Stomach (tissue), 9 donors: ENCODE results near the gene NR3C1. TPM values are rescaled to one million over a fixed set of nuclear protein-coding genes. Genes with fewer than 3 reads are reported as not detected.

Experiments used
- DNase-seq, 2 donors: peaks; one replicate each; pipeline versions ENCODE4 v3.0.0 to v3.0.0-alpha.2; 2013 to 2019
- H3K27ac ChIP-seq, 5 donors: fragments of 200-600 bp in 4 of 5; sonication (generic) in 4 of 5; one replicate each; pipeline ENCODE4 v1.5.1; 2013 to 2019; ENCODE audit warnings: mild to moderate bottlenecking in 1 of 5, moderate library complexity in 1 of 5
- H3K27me3 ChIP-seq, 3 donors: fragments of 200-600 bp; sonication (generic); one replicate each; pipeline ENCODE4 v1.5.1; 2017 to 2019; ENCODE audit warnings: mixed run types in 1 of 3
- H3K36me3 ChIP-seq, 4 donors: fragments of 200-600 bp; sonication (generic); 1 replicate in 3 of 4; 2 replicates in 1 of 4; pipeline ENCODE4 v1.5.1; 2016 to 2019
- H3K4me1 ChIP-seq, 4 donors: fragments of 200-600 bp; sonication (generic); one replicate each; pipeline ENCODE4 v1.5.1; 2016 to 2019
- H3K4me3 ChIP-seq, 4 donors: fragments of 200-600 bp; sonication (generic) in 3 of 4; one replicate each; pipeline ENCODE4 v1.5.1; 2016 to 2019; ENCODE audit warnings: mild to moderate bottlenecking in 1 of 4
- H3K9me3 ChIP-seq, 4 donors: fragments of 200-600 bp; sonication (generic); one replicate each; pipeline ENCODE4 v1.5.1; 2016 to 2019
- CTCF ChIP-seq, 7 experiments: fragments of 450-650 bp in 4 of 7; fragments of 200-600 bp in 3 of 7; sonication (generic) in 3 of 7; IDR thresholded peaks; one replicate each; pipeline ENCODE4 v1.5.1; 2016 to 2019; ENCODE audit warnings: antibody characterized with exemption in 7 of 7, control low read depth in 2 of 7, mild to moderate bottlenecking in 1 of 7
- EP300 ChIP-seq: sonication (generic); formaldehyde crosslinking; IDR thresholded peaks from one replicate; pipeline ENCODE4 v1.6.1; 2017; ENCODE audit warnings: antibody characterized with exemption
- POLR2A ChIP-seq, 4 donors: fragments of 450-650 bp; IDR thresholded peaks; one replicate each; pipeline ENCODE4 v1.6.1; 2016; ENCODE audit warnings: antibody characterized with exemption in 4 of 4, control low read depth in 2 of 4, mild to moderate bottlenecking in 1 of 4, moderate library complexity in 1 of 4
- POLR2AphosphoS5 ChIP-seq, 3 donors: sonication (generic); formaldehyde crosslinking; IDR thresholded peaks; one replicate each; pipeline ENCODE4 v1.6.1; 2016; ENCODE audit warnings: antibody characterized with exemption in 3 of 3
- WGBS, 5 donors: extraction: QIAGEN DNeasy Blood & Tissue Kit in 3 of 5; methylation state at CpG; one replicate each; pipeline versions ENCODE4 v1.1.5 to v1.1.7; 2013 to 2018; 5-methylcytosine and 5-hydroxymethylcytosine counted together
- intact Hi-C: fragments of 100-400 bp; cut with DNase I; formaldehyde crosslinking; loops from one replicate; pipeline ENCODE4 v1.15.1; 2023; ENCODE audit warnings: low total_unique reads
- polyA plus RNA-seq, 3 donors: library from polyadenylated mRNA; stranded (reverse); fragments of 200-250 nt; gene quantifications; one replicate each; pipeline ENCODE4 v1.2.3, GENCODE V29; 2013
- total RNA-seq, 5 donors: library from RNA; depleted of rRNA; stranded (reverse); fragments of >200 nt; gene quantifications; one replicate each; pipeline versions ENCODE4 v1.1.0 to v1.2.3, GENCODE V29; 2014 to 2016
- donor health status: healthy with polysubstance abuse.
- donor health status: Bipolar disorder and iron deficiency.
- donor health status: healthy.

The NR3C1 gene
- total and polyA plus RNA-seq, 8 donors, result 6.4 to 82.8 (median 15.8) TPM

DNA sequence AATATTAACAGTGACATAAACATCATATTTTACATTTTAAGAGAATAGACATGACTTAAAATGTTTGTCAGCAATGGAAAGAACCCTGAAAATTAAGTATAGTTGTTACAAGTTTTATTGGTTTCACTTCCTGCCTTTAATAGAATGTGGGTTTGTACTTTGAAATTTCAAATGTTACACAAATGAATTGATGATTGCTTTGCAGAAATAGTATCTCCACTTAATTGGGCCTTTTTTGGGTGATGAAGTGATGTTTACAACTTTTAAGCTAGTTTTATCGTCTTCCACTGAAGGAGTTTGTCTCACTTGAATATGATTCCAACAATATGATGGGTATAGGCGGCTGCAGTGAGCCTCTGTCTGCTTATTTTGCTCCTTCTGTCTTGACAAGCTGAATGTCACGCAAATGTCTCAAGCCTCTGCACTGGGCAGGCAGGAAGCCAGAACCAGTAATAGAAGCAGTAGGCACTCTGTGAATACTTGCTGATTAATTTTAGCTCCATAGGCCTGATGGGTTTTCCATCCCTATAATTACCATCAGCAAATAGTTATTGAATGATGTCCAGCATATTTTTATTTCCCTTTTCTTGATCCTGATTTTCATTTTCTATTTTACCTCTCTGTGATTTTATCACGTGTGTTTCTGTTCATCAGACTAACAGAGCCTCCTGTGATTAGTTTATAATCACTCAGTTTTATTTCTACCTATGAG is 10.6 kb upstream of the NR3C1 start:
- intact Hi-C loops, result no loop called here
- TF ChIP-seq POLR2A (IDR thresholded peaks at IDR 0.05) (no peak), EP300 (no peak), CTCF (IDR thresholded peaks at IDR 0.05) (no peak), POLR2AphosphoS5 (IDR thresholded peaks at IDR 0.05) (no peak)
- Histone ChIP-seq H3K27ac (no peak overlapping the region), H3K36me3 (no peaks in the 10 kb centered on the region), H3K4me1 (peaks cover 0 to 20% (median 16%) of the 10 kb centered on the region in 4 donors), H3K4me3 (no peak overlapping the region), H3K9me3 (no peaks in the 10 kb centered on the region), H3K27me3 (no peaks in the 10 kb centered on the region)
- 57 to 72% (median 64%) methylated on average over 4 of the region's 4 CpGs for WGBS, 5 donors
- no peak for DNase-seq

DNA sequence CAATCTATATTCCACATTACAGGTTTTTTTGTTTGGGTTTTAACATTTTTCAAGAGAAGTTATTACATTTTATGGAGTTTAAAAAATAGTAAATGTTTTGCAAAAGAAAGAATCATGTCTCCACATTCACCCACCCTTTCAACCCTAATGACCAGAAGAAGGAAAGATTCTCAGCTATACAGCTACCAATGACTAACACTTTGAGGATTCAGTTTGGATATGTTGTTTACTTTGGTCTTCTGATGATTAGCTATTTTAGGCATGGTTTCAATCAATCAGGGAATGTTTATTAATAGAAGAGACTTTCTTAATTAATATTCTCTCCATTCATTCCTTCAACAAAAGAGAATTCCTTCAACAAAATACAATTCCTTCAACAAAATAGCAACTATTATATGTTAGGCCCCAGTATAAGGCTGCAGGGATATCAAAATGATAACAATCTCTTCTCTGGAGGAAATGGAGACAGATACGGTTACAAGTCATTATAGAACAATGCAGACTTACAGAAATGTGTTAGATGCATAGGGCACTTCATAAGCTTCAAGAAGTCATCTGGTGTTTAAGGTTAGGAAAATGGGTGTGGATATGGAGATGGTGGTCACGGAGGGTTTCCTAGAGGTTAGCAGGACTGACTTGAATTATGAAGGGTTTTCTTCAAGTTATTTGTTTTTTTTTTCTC is 9.3 kb upstream of the NR3C1 start:
- no peak for DNase-seq
- peaks cover 0 to 18% (median 9%) of the 10 kb centered on the region in 4 donors for H3K4me1 ChIP-seq
- no peaks in the 10 kb centered on the region for H3K36me3 ChIP-seq
- H3K27me3 ChIP-seq, result no peaks in the 10 kb centered on the region
- 87 to 93% (median 90%) methylated on average over 2 of the region's 2 CpGs for WGBS, 5 donors
- no peaks in the 10 kb centered on the region for H3K9me3 ChIP-seq
- no peak overlapping the region for H3K4me3 ChIP-seq
- H3K27ac ChIP-seq, result no peak overlapping the region
- intact Hi-C loops, result no loop called here
- TF ChIP-seq CTCF (IDR thresholded peaks at IDR 0.05) (no peak), POLR2A (IDR thresholded peaks at IDR 0.05) (no peak), POLR2AphosphoS5 (IDR thresholded peaks at IDR 0.05) (no peak), EP300 (no peak)

DNA sequence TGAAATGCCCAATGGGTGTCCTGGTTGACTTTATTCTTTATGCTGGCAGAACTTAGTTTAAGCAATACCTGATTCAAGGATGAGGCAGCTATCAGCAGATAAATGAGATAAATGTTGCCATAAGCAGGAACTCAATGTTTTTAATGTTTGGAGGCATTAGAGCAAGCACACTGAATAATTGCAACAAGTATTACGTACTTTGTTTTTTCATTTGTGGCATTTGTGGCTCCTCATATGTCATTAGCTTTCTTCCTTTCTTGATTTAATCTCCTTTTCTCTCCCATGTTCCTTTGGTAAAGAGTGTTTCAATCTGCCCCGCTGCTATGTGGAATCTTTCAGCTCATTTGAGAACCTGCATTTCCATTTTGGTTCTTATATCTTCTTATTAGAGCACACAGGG is 6.4 kb upstream of the NR3C1 start:
- intact Hi-C loops, result loop anchor here (10.0 kb wide), 1 partner anchor 395 kb away; no protein-coding TSS in a partner anchor
- 70 to 88% (median 86%) methylated on average over 2 of the region's 2 CpGs for WGBS, 5 donors
- Histone ChIP-seq H3K36me3 (no peaks in the 10 kb centered on the region), H3K4me1 (peaks cover 0 to 8% (median 2%) of the 10 kb centered on the region in 4 donors), H3K9me3 (no peaks in the 10 kb centered on the region), H3K27me3 (no peaks in the 10 kb centered on the region), H3K4me3 (no peak overlapping the region), H3K27ac (no peak overlapping the region)
- no peak for DNase-seq
- no peak for TF ChIP-seq EP300
- TF ChIP-seq POLR2A (IDR thresholded peaks at IDR 0.05), result no peak
- no peak for TF ChIP-seq CTCF (IDR thresholded peaks at IDR 0.05)
- TF ChIP-seq POLR2AphosphoS5 (IDR thresholded peaks at IDR 0.05), result no peak

GRCh38 chr5:143406408-143406807 is 2.9 kb upstream of the NR3C1 start:
- TF ChIP-seq POLR2A (IDR thresholded peaks at IDR 0.05) (no peak), CTCF (IDR thresholded peaks at IDR 0.05) (no peak), POLR2AphosphoS5 (IDR thresholded peaks at IDR 0.05) (no peak), EP300 (no peak)
- intact Hi-C loops, result loop anchor here (10.0 kb wide), 1 partner anchor 392 kb away; no protein-coding TSS in a partner anchor
- 98 to 100% (median 100%) methylated on average over 1 of the region's 1 CpG for WGBS, 5 donors
- DNase-seq, result no peak
- H3K4me1 ChIP-seq, result peaks cover 0 to 6% (median 5%) of the 10 kb centered on the region in 4 donors
- H3K4me3 ChIP-seq, result no peak overlapping the region
- no peaks in the 10 kb centered on the region for H3K27me3 ChIP-seq
- no peaks in the 10 kb centered on the region for H3K9me3 ChIP-seq
- H3K27ac ChIP-seq, result no peak overlapping the region
- H3K36me3 ChIP-seq, result no peaks in the 10 kb centered on the region
